Neural progenitor cell (in vitro differentiated cells): ENCODE data around the gene GRM3.

Source experiments
- EZH2 ChIP-seq: fragments of 200-600 bp; sonication (generic); IDR thresholded peaks from 2 replicates; pipeline ENCODE4 v1.6.1; 2017; ENCODE audit warnings: antibody characterized with exemption, mild to moderate bottlenecking, moderate library complexity
- TF ChIP-seq, protein P1 (sequence below): fragments of 200-600 bp; sonication (generic); IDR thresholded peaks from 2 replicates; pipeline ENCODE4 v1.5.1; 2017; ENCODE audit warnings: antibody characterized with exemption, mild to moderate bottlenecking

DNA sequence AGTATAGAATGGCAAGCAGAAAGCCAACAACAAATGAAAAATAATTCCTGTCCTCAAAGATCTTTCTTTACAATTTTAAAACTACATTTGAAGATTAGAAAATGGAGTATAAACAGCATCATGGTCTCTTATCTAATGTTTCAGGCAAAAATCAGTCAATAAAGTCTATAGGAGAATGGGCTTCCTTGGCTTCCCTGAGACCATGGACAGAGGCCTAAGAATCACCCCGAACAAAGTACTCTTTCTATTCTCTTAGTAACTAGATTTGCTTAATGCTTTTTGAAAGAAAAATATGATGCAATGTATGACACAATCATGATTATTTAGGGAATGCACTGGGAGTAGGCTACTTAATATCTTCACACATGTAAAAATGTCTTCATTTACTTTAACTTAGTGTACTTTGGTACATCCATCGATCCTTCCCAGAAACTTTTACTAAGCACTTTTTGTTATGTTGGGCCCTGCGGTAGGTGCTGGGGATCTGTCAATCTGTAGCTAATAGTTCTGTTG lies 17.3 kb downstream of the GRM3 start:
- TF ChIP-seq, protein P1, sequence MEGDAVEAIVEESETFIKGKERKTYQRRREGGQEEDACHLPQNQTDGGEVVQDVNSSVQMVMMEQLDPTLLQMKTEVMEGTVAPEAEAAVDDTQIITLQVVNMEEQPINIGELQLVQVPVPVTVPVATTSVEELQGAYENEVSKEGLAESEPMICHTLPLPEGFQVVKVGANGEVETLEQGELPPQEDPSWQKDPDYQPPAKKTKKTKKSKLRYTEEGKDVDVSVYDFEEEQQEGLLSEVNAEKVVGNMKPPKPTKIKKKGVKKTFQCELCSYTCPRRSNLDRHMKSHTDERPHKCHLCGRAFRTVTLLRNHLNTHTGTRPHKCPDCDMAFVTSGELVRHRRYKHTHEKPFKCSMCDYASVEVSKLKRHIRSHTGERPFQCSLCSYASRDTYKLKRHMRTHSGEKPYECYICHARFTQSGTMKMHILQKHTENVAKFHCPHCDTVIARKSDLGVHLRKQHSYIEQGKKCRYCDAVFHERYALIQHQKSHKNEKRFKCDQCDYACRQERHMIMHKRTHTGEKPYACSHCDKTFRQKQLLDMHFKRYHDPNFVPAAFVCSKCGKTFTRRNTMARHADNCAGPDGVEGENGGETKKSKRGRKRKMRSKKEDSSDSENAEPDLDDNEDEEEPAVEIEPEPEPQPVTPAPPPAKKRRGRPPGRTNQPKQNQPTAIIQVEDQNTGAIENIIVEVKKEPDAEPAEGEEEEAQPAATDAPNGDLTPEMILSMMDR: no peak
- TF ChIP-seq EZH2: no peak
